Testis (tissue), 2 donors: ENCODE results near the gene WBP2.
"Not testable (repeated sequence)": the region's sequence is repeated elsewhere in the genome, so short reads cannot be mapped to it uniquely, and the experiment has no call there.

ENCODE experiments used
- POLR2A ChIP-seq: fragments of 450-650 bp; IDR thresholded peaks from one replicate; pipeline ENCODE4 v1.6.1; 2017; ENCODE audit warnings: antibody characterized with exemption, mild to moderate bottlenecking, moderate library complexity
- TF ChIP-seq, protein P1 (sequence below), 3 experiments: fragments of 450-650 bp in 2 of 3; fragments of 200-600 bp in 1 of 3; sonication (generic) in 1 of 3; IDR thresholded peaks; one replicate each; pipeline ENCODE4 v1.5.1; 2016 to 2019; ENCODE audit warnings: antibody characterized with exemption in 3 of 3, mild to moderate bottlenecking in 2 of 3, moderate library complexity in 1 of 3

DNA sequence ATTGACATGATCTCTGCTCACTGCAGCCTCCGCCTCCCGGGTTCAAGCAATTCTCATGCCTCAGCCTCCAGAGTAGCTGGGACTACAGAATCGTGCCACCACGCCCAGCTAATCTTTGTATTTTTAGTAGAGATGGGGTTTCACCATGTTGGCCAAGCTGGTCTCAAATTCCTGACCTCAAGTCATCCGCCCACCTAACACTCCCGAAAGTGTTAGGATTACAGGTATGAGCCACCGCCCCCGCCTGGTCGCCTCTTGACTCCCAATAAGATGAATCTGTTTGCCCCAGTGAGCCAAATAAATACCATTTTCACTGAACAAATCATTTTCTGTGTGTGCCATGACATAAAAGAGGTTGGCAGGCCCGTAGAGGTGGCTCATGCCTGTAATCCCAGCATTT lies 4.2 kb upstream of the WBP2 start:
- TF ChIP-seq POLR2A = not testable (repeated sequence)
- TF ChIP-seq, protein P1, sequence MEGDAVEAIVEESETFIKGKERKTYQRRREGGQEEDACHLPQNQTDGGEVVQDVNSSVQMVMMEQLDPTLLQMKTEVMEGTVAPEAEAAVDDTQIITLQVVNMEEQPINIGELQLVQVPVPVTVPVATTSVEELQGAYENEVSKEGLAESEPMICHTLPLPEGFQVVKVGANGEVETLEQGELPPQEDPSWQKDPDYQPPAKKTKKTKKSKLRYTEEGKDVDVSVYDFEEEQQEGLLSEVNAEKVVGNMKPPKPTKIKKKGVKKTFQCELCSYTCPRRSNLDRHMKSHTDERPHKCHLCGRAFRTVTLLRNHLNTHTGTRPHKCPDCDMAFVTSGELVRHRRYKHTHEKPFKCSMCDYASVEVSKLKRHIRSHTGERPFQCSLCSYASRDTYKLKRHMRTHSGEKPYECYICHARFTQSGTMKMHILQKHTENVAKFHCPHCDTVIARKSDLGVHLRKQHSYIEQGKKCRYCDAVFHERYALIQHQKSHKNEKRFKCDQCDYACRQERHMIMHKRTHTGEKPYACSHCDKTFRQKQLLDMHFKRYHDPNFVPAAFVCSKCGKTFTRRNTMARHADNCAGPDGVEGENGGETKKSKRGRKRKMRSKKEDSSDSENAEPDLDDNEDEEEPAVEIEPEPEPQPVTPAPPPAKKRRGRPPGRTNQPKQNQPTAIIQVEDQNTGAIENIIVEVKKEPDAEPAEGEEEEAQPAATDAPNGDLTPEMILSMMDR (IDR thresholded peaks at IDR 0.05) = not testable (repeated sequence)
